GM19035 (cell line): ENCODE results near the gene GORAB.

ENCODE experiments used
- ATAC-seq: cut with Tn5 transposase; IDR thresholded peaks from one replicate; pipeline ENCODE4 v1.9.1; 2021; ENCODE audit not compliant: unreplicated experiment

Gene GORAB

GRCh38 chr1:170590921-170591705 is 59.1 kb downstream of the GORAB start:
- ATAC-seq, result no peak

- no peak for ATAC-seq
Measured at GRCh38 chr1:170592591-170593111, 60.7 kb downstream of the GORAB start.

GRCh38 chr1:170593173-170594011 is 61.4 kb downstream of the GORAB start:
- ATAC-seq, result no peak

GRCh38 chr1:170594066-170594626 is 62.2 kb downstream of the GORAB start:
- ATAC-seq, result no peak

- no peak for ATAC-seq
Measured at GRCh38 chr1:170596701-170597100, 64.7 kb downstream of the GORAB start.

GRCh38 chr1:170598618-170599017 is 66.7 kb downstream of the GORAB start:
- no peak for ATAC-seq

GRCh38 chr1:170599033-170599432 is 67.1 kb downstream of the GORAB start:
- no peak for ATAC-seq

- ATAC-seq, result no peak
Measured at GRCh38 chr1:170601866-170602265, 69.9 kb downstream of the GORAB start.
